Heart right ventricle (tissue), 16 donors: Measurements from ENCODE around the gene FBRS. TPM values are rescaled to one million over a fixed set of nuclear protein-coding genes. Genes with fewer than 3 reads are reported as not detected.

ENCODE experiments used
- ATAC-seq, 8 donors: fragments of 200-7000 bp; cut with Tn5 transposase; one replicate each; pipeline ENCODE4 v1.9.1; 2020; ENCODE audit warnings: mild to moderate bottlenecking in 8 of 8, moderate library complexity in 8 of 8, moderate number of reproducible peaks in 1 of 8
- DNase-seq, 2 donors: peaks; one replicate each; pipeline ENCODE4 v3.0.0-alpha.2; 2020
- H3K27ac ChIP-seq, 10 donors: fragments of 200-600 bp; sonication (generic) in 2 of 10; one replicate each; pipeline versions ENCODE4 v1.5.0 to v1.8.0; 2020 to 2022; ENCODE audit warnings: mild to moderate bottlenecking in 3 of 10
- H3K27me3 ChIP-seq, 7 donors: fragments of 200-600 bp; one replicate each; pipeline ENCODE4 v1.8.0; 2021 to 2022; ENCODE audit warnings: mild to moderate bottlenecking in 2 of 7
- H3K36me3 ChIP-seq, 9 donors: fragments of 200-600 bp; sonication (generic) in 1 of 9; one replicate each; pipeline versions ENCODE4 v1.5.0 to v1.8.0; 2020 to 2022; ENCODE audit warnings: mild to moderate bottlenecking in 2 of 9
- H3K4me1 ChIP-seq, 9 donors: fragments of 200-600 bp; sonication (generic) in 1 of 9; one replicate each; pipeline versions ENCODE4 v1.5.0 to v1.8.0; 2020 to 2022; ENCODE audit warnings: mild to moderate bottlenecking in 4 of 9
- H3K4me3 ChIP-seq, 10 donors: fragments of 200-600 bp; sonication (generic) in 2 of 10; one replicate each; pipeline versions ENCODE4 v1.5.0 to v1.8.0; 2020 to 2022; ENCODE audit warnings: mild to moderate bottlenecking in 7 of 10, moderate library complexity in 2 of 10
- H3K9me3 ChIP-seq, 11 donors: fragments of 200-600 bp in 10 of 11; sonication (generic) in 2 of 11; one replicate each; pipeline versions ENCODE4 v1.5.0 to v1.8.0; 2013 to 2022; ENCODE audit warnings: mild to moderate bottlenecking in 2 of 11, control low read depth in 1 of 11, moderate library complexity in 1 of 11
- CTCF ChIP-seq, 9 donors: fragments of 200-600 bp; sonication (generic) in 2 of 9; IDR thresholded peaks; one replicate each; pipeline versions ENCODE4 v1.5.0 to v1.8.0; 2021 to 2022; ENCODE audit warnings: antibody characterized with exemption in 9 of 9, mild to moderate bottlenecking in 5 of 9, moderate library complexity in 1 of 9
- WGBS, 2 donors: extraction: QIAGEN DNeasy Blood & Tissue Kit; methylation state at CpG; one replicate each; pipeline ENCODE4 v1.1.7; 2013; ENCODE audit warnings: inconsistent platforms in 1 of 2; 5-methylcytosine and 5-hydroxymethylcytosine counted together
- intact Hi-C, 10 donors: fragments of 100-400 bp; cut with DNase I; formaldehyde crosslinking; loops; one replicate each; pipeline versions ENCODE4 v1.11.1 to v1.14.2; 2022
- polyA plus RNA-seq, 2 donors: library from polyadenylated mRNA; stranded (reverse); fragments of 200-250 nt; gene quantifications; one replicate each; pipeline ENCODE4 v1.2.3, GENCODE V29; 2013
- total RNA-seq, 10 donors: library from RNA; stranded (reverse); fragmentation: NEBNext Ultra II Directional in 3 of 10; extraction: Animal tissue kit (Norgen Biotek cat#: 25700) in 3 of 10; gene quantifications; one replicate each; pipeline versions ENCODE4 v1.2.1 to v1.2.4, GENCODE V29; 2021 to 2023
- donor health status: Arrhythmogenic right ventricular cardiomyopathy.
- donor health status: ischemic (EF 13 %, LVEDD 7.1; RV severe dilation, severe dysfunction).
- donor health status: healthy with polysubstance abuse.
- donor health status: DM: no; HTN: yes; CAD: no.
- donor health status: DM: no; HTN: no; CAD: no.
- donor health status: ischemic (EF 25% LVEDD 6.9; RV normal size, moderate dysfunction).
- donor health status: ischemic (EF 25% LVEDD 5.7; RV mildly dilated, moderate dysfunction).
- donor health status: healthy.
- donor health status: DM: yes; HTN: yes; CAD: no.
- donor health status: Ischemic cardiomyopathy.
- donor health status: ischemic (EF 35%, LVEDD 5.7; RV mildly dilated, moderate dysfunction).
- donor health status: nonischemic (EF 11% LVEDD 7.7; RV severe dilation, severe dysfunction).
- donor health status: DM: yes; HTN: yes; CAD: no.
- donor health status: PGD.
- donor health status: ischemic (EF 29% LVEDD 5.4; RV normal size, mild dysfunction).
- donor health status: nonischemic (EF 23%, LVEDD 6.1; RV moderate dilation, normal function).

Gene FBRS
- total and polyA plus RNA-seq, 12 donors = 24.6 to 40.2 (median 29.3) TPM

- H3K4me1 ChIP-seq = no peaks in the 10 kb centered on the region
- no peak for ATAC-seq
- 80 to 82% methylated on average over 11 of the region's 11 CpGs for WGBS, 2 donors
- H3K4me3 ChIP-seq = no peak overlapping the region
- H3K27ac ChIP-seq = no peak overlapping the region
- intact Hi-C loops = no loop called here
- H3K36me3 ChIP-seq = no peaks in the 10 kb centered on the region
- no peaks in the 10 kb centered on the region for H3K27me3 ChIP-seq
- DNase-seq = no peak
- TF ChIP-seq CTCF (IDR thresholded peaks at IDR 0.05) = no peak
- no peaks in the 10 kb centered on the region for H3K9me3 ChIP-seq
Observed at GRCh38 chr16:30677931-30678585, 19.8 kb downstream of the FBRS start.

- no peak for TF ChIP-seq CTCF (IDR thresholded peaks at IDR 0.05)
- intact Hi-C loops = no loop called here
Observed at GRCh38 chr16:30678586-30678970, 20.3 kb downstream of the FBRS start.

GRCh38 chr16:30680326-30680725 lies 22.1 kb downstream of the FBRS start:
- no peaks in the 10 kb centered on the region for H3K4me1 ChIP-seq
- no peak overlapping the region for H3K4me3 ChIP-seq
- no peak for ATAC-seq
- H3K9me3 ChIP-seq = no peaks in the 10 kb centered on the region
- no peak for TF ChIP-seq CTCF (IDR thresholded peaks at IDR 0.05)
- 88 to 92% methylated on average over 3 of the region's 3 CpGs for WGBS, 2 donors
- DNase-seq = no peak
- H3K27me3 ChIP-seq = no peaks in the 10 kb centered on the region
- no peaks in the 10 kb centered on the region for H3K36me3 ChIP-seq
- intact Hi-C loops = no loop called here
- no peak overlapping the region for H3K27ac ChIP-seq

More at GRCh38 chr16:30678586-30678970, 20.3 kb downstream of the FBRS start:
- Histone ChIP-seq H3K4me3 (no peak overlapping the region), H3K4me1 (no peaks in the 10 kb centered on the region), H3K9me3 (no peaks in the 10 kb centered on the region), H3K27me3 (no peaks in the 10 kb centered on the region), H3K36me3 (no peaks in the 10 kb centered on the region), H3K27ac (no peak overlapping the region)
- 81 to 85% methylated on average over 3 of the region's 3 CpGs for WGBS, 2 donors
- ATAC-seq = no peak
- DNase-seq = no peak

GRCh38 chr16:30688701-30689100 lies 30.5 kb downstream of the FBRS start:
- 58 to 64% methylated on average over 4 of the region's 4 CpGs for WGBS, 2 donors
- Histone ChIP-seq H3K36me3 (no peaks in the 10 kb centered on the region), H3K4me1 (peaks cover 0 to 9% (median 1%) of the 10 kb centered on the region in 9 donors), H3K27me3 (peaks cover 0 to 3% (median 0%) of the 10 kb centered on the region in 7 donors), H3K27ac (no peak overlapping the region), H3K9me3 (no peaks in the 10 kb centered on the region), H3K4me3 (no peak overlapping the region)
- no peak for ATAC-seq
- intact Hi-C loops = no loop called here
- DNase-seq = no peak
- TF ChIP-seq CTCF (IDR thresholded peaks at IDR 0.05) = no peak
